Neuron (in vitro differentiated cells): ENCODE data around the gene CLPSL2.

Experiments
- H2AFZ ChIP-seq: one replicate; pipeline ENCODE4 v1.6.1; 2013; ENCODE audit warnings: low read depth, mild to moderate bottlenecking, inconsistent platforms, low read length, moderate library complexity
- H3K27me3 ChIP-seq: one replicate; pipeline ENCODE4 v1.6.1; 2013; ENCODE audit warnings: low read length; ENCODE audit not compliant: insufficient read depth
- H3K36me3 ChIP-seq: one replicate; pipeline ENCODE4 v1.6.1; 2013; ENCODE audit warnings: low read length; ENCODE audit not compliant: insufficient read depth
- H3K4me1 ChIP-seq: one replicate; pipeline ENCODE4 v1.6.1; 2013; ENCODE audit warnings: low read length; ENCODE audit not compliant: insufficient read depth
- H3K4me3 ChIP-seq: 2 replicates; pipeline ENCODE4 v1.5.1; 2013; ENCODE audit warnings: mild to moderate bottlenecking, low read length, moderate library complexity
- H3K9me3 ChIP-seq: one replicate; pipeline ENCODE4 v1.6.1; 2013; ENCODE audit warnings: low read length

The CLPSL2 gene

GRCh38 chr6:35736253-35736894, 40.0 kb upstream of the CLPSL2 start:
- Histone ChIP-seq H3K4me3 (no peak overlapping the region), H3K27me3 (no peaks in the 10 kb centered on the region), H2AFZ (no peak overlapping the region), H3K36me3 (no peaks in the 10 kb centered on the region), H3K4me1 (peaks cover 46% of the 10 kb centered on the region), H3K9me3 (no peaks in the 10 kb centered on the region)

DNA sequence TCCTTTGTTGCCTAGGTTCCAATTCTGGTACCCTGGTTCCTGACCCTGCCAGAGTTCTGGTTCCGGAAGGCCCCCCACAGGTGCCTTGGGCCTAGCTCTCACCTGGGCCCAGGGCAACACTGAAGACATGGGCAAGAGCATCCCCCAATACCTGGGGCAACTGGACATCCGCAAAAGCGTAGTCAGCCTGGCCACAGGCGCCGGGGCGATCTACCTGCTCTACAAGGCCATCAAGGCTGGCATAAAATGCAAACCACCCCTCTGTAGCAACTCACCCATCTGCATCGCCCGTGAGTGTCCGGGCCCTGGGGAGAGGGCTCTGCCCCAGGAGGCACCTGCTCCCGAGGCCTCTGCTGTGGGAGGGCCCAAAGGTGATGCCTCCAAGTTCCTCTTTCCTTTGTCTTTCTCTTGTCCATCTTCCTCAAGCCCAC, 39.4 kb upstream of the CLPSL2 start, which contains the start of gene ARMC12:
ARMC12 (plus strand) TSS at position 51 of the 431 bp plus-strand sequence; CDS start at position 128, 77 bp downstream.
- Histone ChIP-seq H3K9me3 (no peaks in the 10 kb centered on the region), H3K4me3 (no peak within 1 kb of the TSS), H3K36me3 (no peaks in the 10 kb centered on the region), H3K27me3 (no peaks in the 10 kb centered on the region), H2AFZ (peak within 1 kb of the TSS; percentile 38), H3K4me1 (peaks cover 46% of the 10 kb centered on the region)

GRCh38 chr6:35737413-35738211, 38.8 kb upstream of the CLPSL2 start:
- Histone ChIP-seq H3K4me3 (no peak overlapping the region), H3K4me1 (peaks cover 40% of the 10 kb centered on the region), H3K36me3 (no peaks in the 10 kb centered on the region), H3K27me3 (no peaks in the 10 kb centered on the region), H3K9me3 (no peaks in the 10 kb centered on the region), H2AFZ (peak overlapping the region; percentile 38)

GRCh38 chr6:35739645-35740524, 36.5 kb upstream of the CLPSL2 start:
- peak overlapping the region; percentile 15 for H3K4me3 ChIP-seq
- peaks cover 40% of the 10 kb centered on the region for H3K4me1 ChIP-seq

DNA sequence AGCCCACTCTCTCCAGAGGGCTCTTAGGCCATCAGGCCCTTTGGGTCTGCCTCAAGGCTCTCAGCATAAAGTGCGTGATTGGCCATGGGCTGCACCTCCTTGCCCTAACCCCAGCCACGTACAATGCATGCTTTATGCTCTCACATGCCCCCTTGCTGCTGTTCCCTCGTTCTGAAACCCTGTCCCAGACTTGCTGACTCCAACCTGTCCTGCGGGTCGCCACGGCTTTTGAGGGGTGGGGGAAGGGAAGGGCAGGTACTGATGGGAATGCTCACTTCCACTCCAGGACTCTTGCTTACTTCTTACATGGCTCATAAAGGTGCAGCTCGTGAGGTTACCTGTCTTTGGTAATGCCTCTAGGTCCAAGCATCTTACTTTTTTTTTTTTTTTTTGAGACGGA, 33.6 kb upstream of the CLPSL2 start:
- H3K27me3 ChIP-seq: no peaks in the 10 kb centered on the region
- peaks cover 30% of the 10 kb centered on the region for H3K4me1 ChIP-seq
- H3K36me3 ChIP-seq: no peaks in the 10 kb centered on the region
- no peak overlapping the region for H2AFZ ChIP-seq
- no peak overlapping the region for H3K4me3 ChIP-seq
- no peaks in the 10 kb centered on the region for H3K9me3 ChIP-seq

More at GRCh38 chr6:35739645-35740524, 36.5 kb upstream of the CLPSL2 start:
- H2AFZ ChIP-seq: peak overlapping the region; percentile 35
- no peaks in the 10 kb centered on the region for H3K27me3 ChIP-seq
- H3K36me3 ChIP-seq: no peaks in the 10 kb centered on the region
- no peaks in the 10 kb centered on the region for H3K9me3 ChIP-seq

- Histone ChIP-seq H2AFZ (no peak overlapping the region), H3K36me3 (no peaks in the 10 kb centered on the region), H3K9me3 (no peaks in the 10 kb centered on the region)
Measured at GRCh38 chr6:35745509-35745908, 30.9 kb upstream of the CLPSL2 start.

DNA sequence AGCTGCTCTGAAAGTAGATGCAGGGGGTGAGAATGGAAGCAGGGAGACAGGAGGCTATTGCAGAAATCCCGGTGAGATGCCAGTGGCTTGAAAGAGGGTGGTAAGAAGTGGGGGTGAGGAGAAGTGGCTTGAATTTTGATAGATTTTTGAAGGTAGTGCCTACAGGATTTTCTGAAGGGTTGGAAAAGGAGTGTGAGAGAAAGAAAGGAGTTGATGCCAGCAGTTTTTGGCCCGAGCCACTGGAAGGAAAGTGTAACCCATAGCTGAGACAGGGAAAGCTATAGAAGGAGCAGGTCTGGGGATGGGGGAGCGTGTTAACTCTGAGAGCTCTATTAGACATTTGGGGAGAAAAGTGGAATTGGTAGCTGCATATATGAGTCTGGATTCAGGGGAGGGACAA, 29.9 kb upstream of the CLPSL2 start:
- Histone ChIP-seq H3K9me3 (no peaks in the 10 kb centered on the region), H2AFZ (no peak overlapping the region), H3K36me3 (no peaks in the 10 kb centered on the region), H3K27me3 (no peaks in the 10 kb centered on the region), H3K4me3 (no peak overlapping the region), H3K4me1 (no peaks in the 10 kb centered on the region)

More at GRCh38 chr6:35745509-35745908, 30.9 kb upstream of the CLPSL2 start:
- no peaks in the 10 kb centered on the region for H3K27me3 ChIP-seq
- H3K4me1 ChIP-seq: peaks cover 6% of the 10 kb centered on the region
- no peak overlapping the region for H3K4me3 ChIP-seq

GRCh38 chr6:35747877-35748276, 28.5 kb upstream of the CLPSL2 start:
- Histone ChIP-seq H3K27me3 (no peaks in the 10 kb centered on the region), H3K36me3 (no peaks in the 10 kb centered on the region), H2AFZ (no peak overlapping the region), H3K9me3 (no peaks in the 10 kb centered on the region), H3K4me1 (no peaks in the 10 kb centered on the region), H3K4me3 (no peak overlapping the region)

GRCh38 chr6:35750557-35750956, 25.8 kb upstream of the CLPSL2 start:
- no peaks in the 10 kb centered on the region for H3K27me3 ChIP-seq
- no peak overlapping the region for H3K4me3 ChIP-seq

GRCh38 chr6:35751594-35751993, 24.8 kb upstream of the CLPSL2 start:
- no peak overlapping the region for H3K4me3 ChIP-seq
- H3K9me3 ChIP-seq: no peaks in the 10 kb centered on the region
- no peaks in the 10 kb centered on the region for H3K36me3 ChIP-seq
- H2AFZ ChIP-seq: no peak overlapping the region
- no peaks in the 10 kb centered on the region for H3K27me3 ChIP-seq
- H3K4me1 ChIP-seq: no peaks in the 10 kb centered on the region

More at GRCh38 chr6:35750557-35750956, 25.8 kb upstream of the CLPSL2 start:
- Histone ChIP-seq H3K9me3 (no peaks in the 10 kb centered on the region), H2AFZ (no peak overlapping the region), H3K4me1 (no peaks in the 10 kb centered on the region), H3K36me3 (no peaks in the 10 kb centered on the region)

DNA sequence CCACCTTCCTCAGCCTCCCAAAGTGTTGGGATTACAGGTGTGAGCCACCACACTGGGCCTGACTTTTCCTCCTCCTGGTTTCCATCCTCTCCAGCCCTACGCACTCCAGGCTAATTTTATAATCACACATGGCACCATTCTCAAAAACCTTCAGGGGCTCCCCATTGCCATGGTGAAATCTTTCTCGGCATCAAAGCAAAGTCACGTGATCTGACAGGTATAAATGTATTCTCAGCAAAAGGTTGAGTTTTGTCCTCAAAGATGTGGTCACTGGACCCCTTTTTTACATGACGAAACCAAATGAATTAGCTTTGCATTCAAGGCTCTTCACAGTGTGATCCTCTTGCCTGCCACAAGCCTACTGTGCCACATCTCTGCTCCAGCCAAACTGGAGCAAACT, 24.1 kb upstream of the CLPSL2 start:
- H3K27me3 ChIP-seq: no peaks in the 10 kb centered on the region
- no peaks in the 10 kb centered on the region for H3K4me1 ChIP-seq
- H3K9me3 ChIP-seq: no peaks in the 10 kb centered on the region
- no peaks in the 10 kb centered on the region for H3K36me3 ChIP-seq
- H3K4me3 ChIP-seq: no peak overlapping the region
- no peak overlapping the region for H2AFZ ChIP-seq

- no peak overlapping the region for H2AFZ ChIP-seq
- no peaks in the 10 kb centered on the region for H3K9me3 ChIP-seq
- H3K27me3 ChIP-seq: no peaks in the 10 kb centered on the region
- no peaks in the 10 kb centered on the region for H3K36me3 ChIP-seq
- no peak overlapping the region for H3K4me3 ChIP-seq
- no peaks in the 10 kb centered on the region for H3K4me1 ChIP-seq
Measured at GRCh38 chr6:35754452-35755277, 21.7 kb upstream of the CLPSL2 start.
